Measurements from ENCODE around the gene SMTNL2.

- TF ChIP-seq CTCF (IDR thresholded peaks at IDR 0.05) (no peak), TAF1 (IDR thresholded peaks at IDR 0.05; ENCODE audit: borderline replicate concordance, low read depth, low read length) (no peak), POLR2AphosphoS5 (IDR thresholded peaks at IDR 0.05; ENCODE audit: low read depth, low read length) (no peak), RFX5 (IDR thresholded peaks at IDR 0.05; ENCODE audit: low read length) (no peak), USF2 (IDR thresholded peaks at IDR 0.05; ENCODE audit: borderline replicate concordance, low read depth, low read length) (no peak), FOXJ3 (CRISPR knock-in tag; IDR thresholded peaks at IDR 0.05) (no peak), JUND (IDR thresholded peaks at IDR 0.05) (no peak), EP300 (IDR thresholded peaks at IDR 0.05; ENCODE audit: borderline replicate concordance in 1 of 2, low read depth in 1 of 2, low read length in 1 of 2) (no peak), GABPA (IDR thresholded peaks at IDR 0.05; ENCODE audit: low read depth) (no peak), TCF12 (IDR thresholded peaks at IDR 0.05) (no peak), MAX (IDR thresholded peaks at IDR 0.05; ENCODE audit: low read depth) (no peak), FOSL2 (IDR thresholded peaks at IDR 0.05; ENCODE audit: borderline replicate concordance, low read depth) (no peak), SIN3A (IDR thresholded peaks at IDR 0.05; ENCODE audit: borderline replicate concordance, low read depth, low read length) (no peak)
Observed at GRCh38 chr17:4542726-4543191, 41.6 kb upstream of the SMTNL2 start.

Data from SK-N-SH (cell line).